Measurements from ENCODE around the gene SIPA1. TPM values are rescaled to one million over a fixed set of nuclear protein-coding genes. Genes with fewer than 3 reads are reported as not detected.

SIPA1 gene
- total RNA-seq, 1 experiment from 2014 or later, result 105 TPM

DNA sequence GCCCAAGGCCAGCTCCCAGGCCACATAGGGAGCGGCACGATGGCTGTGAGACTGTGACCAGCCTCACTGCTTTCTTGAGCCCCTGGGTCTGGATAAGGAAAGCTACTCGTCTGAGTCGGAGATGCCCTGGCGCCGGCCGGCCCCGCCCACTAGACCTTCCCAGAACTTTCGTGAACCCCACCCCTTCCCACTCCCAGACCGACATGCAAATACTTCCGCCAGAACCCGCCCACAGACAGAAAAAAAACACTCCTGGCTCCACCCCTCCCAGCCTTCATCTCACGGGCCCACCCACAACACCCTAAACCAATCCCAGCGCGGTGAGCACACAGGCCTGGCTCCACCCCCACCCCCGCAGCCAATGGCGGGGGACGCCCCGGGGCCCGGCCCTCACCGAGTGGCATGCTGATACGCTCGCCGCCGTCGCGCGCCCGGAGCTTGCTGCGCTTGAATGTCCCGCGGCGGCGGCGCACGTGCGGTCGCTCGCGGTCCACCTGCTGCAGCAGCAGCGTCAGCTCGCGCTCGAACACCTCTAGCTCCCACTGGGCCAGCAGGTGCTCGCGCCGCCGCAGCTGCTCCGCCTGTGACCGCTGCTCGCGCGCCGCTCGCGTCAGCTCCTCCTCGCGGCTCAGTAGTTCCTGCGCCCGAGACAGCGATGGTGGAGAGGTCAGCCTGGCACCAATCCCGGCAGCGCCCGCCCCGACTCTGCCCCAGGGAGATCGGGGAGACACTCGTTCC lies 30.9 kb upstream of the SIPA1 start:
- Histone ChIP-seq H4K20me1 (ENCODE audit: insufficient read depth) (no peaks in the 10 kb centered on the region), H3K27ac (ENCODE audit: low read depth, low read length) (peak overlapping the region; percentile 67), H3K4me2 (ENCODE audit: low read length) (peak overlapping the region; percentile 68), H3K79me2 (ENCODE audit: insufficient read depth, low read length) (peaks cover 23% of the 10 kb centered on the region), H3K4me3 (replicated peaks in 1 of 2; ENCODE audit: low read depth in 1 of 2, low read length in 2 of 2) (peak overlapping the region; percentile 7 to 35; a peak in 3 of 4 replicates), H2AFZ (ENCODE audit: low read depth, low read length, poor library complexity, severe bottlenecking) (no peak overlapping the region), H3K36me3 (ENCODE audit: control insufficient read depth in 1 of 2, insufficient read depth in 2 of 2, low read length in 2 of 2) (peaks cover 14 to 20% of the 10 kb centered on the region in 2 experiments; a peak in 3 of 4 replicates), H3K9me3 (ENCODE audit: control insufficient read depth in 1 of 2, insufficient read depth in 1 of 2, low read depth in 1 of 2, low read length in 2 of 2) (no peaks in the 10 kb centered on the region), H3K4me1 (ENCODE audit: control insufficient read depth in 1 of 2, insufficient read depth in 2 of 2, low read length in 2 of 2) (peaks cover 8 to 44% of the 10 kb centered on the region in 2 experiments; a peak in 3 of 4 replicates), H3K9ac (ENCODE audit: low read length) (peak overlapping the region; percentile 43), H3K9me2 (ENCODE audit: insufficient read depth) (no peaks in the 10 kb centered on the region), H3K27me3 (ENCODE audit: insufficient read depth, low read length) (no peaks in the 10 kb centered on the region)
- intact Hi-C loops (cut with micrococcal nuclease), result no loop called here
- BruUV-seq (replicated peaks), result no TSS peak
- POLR2A ChIA-PET, result interaction anchor here (1.4 to 1.5 kb wide), 2 partner anchors 8 to 31 kb away, joined by 3 to 5 read pairs; partner anchors contain the start of genes PCNX3 and SIPA1
- CTCF ChIA-PET, result interaction anchor here (2.7 kb wide), 1 partner anchor 13 kb away, joined by 13 read pairs; no protein-coding TSS in a partner anchor
- peak; percentile 42; the same call in 1 of the 2 replicates for TF ChIP-seq POLR2AphosphoS5 (IDR thresholded peaks at IDR 0.05; ENCODE audit: low read depth, low read length)
- no peak for TF ChIP-seq ZNF274 (IDR thresholded peaks at IDR 0.05; ENCODE audit: low read depth, low read length)
- TF ChIP-seq CBX3 (IDR thresholded peaks at IDR 0.05; ENCODE audit: low read depth), result no peak
- no peak for TF ChIP-seq ELF1 (IDR thresholded peaks at IDR 0.05; ENCODE audit: borderline replicate concordance, low read depth)
- DNase-seq (ENCODE audit: low read depth, low spot score) (peak; percentile 89), ATAC-seq (peak; percentile 98)
- RAD21 ChIA-PET (ENCODE audit: low non-redundant PET in 1 of 2, low total read pairs in 2 of 2, uncharacterized antibody in 2 of 2, unreplicated experiment in 2 of 2), result interaction anchor here in 1 of 2 experiments (0.5 kb wide), 1 partner anchor 67 kb away, joined by 3 read pairs; no protein-coding TSS in a partner anchor

DNA sequence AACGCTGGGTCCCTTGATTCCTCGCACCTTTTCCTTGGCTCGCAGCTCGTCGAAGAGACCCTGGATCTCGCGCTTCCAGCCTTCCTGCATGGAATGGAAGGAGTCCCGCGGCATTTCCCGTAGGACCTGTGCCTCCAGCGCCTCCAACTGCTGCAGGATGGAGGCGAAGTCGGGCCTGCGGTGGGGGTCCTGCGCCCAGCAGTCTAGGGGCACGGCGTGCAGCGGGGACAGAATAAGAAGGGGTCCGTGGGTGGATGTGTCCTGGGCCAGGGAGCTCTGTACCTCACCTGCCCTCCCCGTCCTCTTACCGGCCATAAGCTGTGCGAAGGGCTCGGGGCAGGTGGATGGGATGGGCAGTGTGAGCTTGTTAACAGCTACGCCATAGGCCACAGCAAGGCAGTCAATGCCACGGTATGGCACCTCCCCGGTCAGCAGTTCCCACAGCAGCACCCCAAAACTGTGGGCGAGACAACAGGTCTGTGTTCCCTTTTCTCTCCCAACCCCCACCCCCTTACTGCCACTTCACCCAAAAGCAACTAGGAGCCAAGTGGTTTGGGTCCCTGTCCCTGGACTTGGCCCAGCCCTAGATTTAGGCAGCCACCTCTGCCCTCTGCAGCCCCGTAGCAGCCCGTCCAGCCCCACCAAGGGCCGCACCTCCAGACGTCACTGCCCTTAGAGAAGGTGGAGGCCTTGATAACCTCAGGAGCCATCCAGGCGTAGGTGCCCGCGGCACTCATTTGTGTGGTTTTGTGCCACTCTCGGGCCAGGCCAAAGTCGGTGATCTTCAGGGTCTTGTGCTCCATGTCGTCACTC lies 30.1 kb upstream of the SIPA1 start:
- Histone ChIP-seq H3K9me2 (ENCODE audit: insufficient read depth) (no peaks in the 10 kb centered on the region), H3K9ac (ENCODE audit: low read length) (peak overlapping the region; percentile 43), H3K27me3 (ENCODE audit: insufficient read depth, low read length) (no peaks in the 10 kb centered on the region), H3K4me3 (replicated peaks in 1 of 2; ENCODE audit: low read depth in 1 of 2, low read length in 2 of 2) (peak overlapping the region; percentile 7 to 35; a peak in 3 of 4 replicates), H2AFZ (ENCODE audit: low read depth, low read length, poor library complexity, severe bottlenecking) (no peak overlapping the region), H3K79me2 (ENCODE audit: insufficient read depth, low read length) (peaks cover 31% of the 10 kb centered on the region), H4K20me1 (ENCODE audit: insufficient read depth) (no peaks in the 10 kb centered on the region), H3K4me2 (ENCODE audit: low read length) (peak overlapping the region; percentile 68), H3K4me1 (ENCODE audit: control insufficient read depth in 1 of 2, insufficient read depth in 2 of 2, low read length in 2 of 2) (peaks cover 9 to 51% of the 10 kb centered on the region in 2 experiments; a peak in 3 of 4 replicates), H3K9me3 (ENCODE audit: control insufficient read depth in 1 of 2, insufficient read depth in 1 of 2, low read depth in 1 of 2, low read length in 2 of 2) (no peaks in the 10 kb centered on the region), H3K27ac (ENCODE audit: low read depth, low read length) (peak overlapping the region; percentile 67), H3K36me3 (ENCODE audit: control insufficient read depth in 1 of 2, insufficient read depth in 2 of 2, low read length in 2 of 2) (peaks cover 14 to 22% of the 10 kb centered on the region in 2 experiments; a peak in 3 of 4 replicates)
- intact Hi-C loops (cut with micrococcal nuclease), result no loop called here
- ATAC-seq (no peak), DNase-seq (ENCODE audit: low read depth, low spot score) (no peak)
- ChIA-PET RAD21 (ENCODE audit: low non-redundant PET in 1 of 2, low total read pairs in 2 of 2, uncharacterized antibody in 2 of 2, unreplicated experiment in 2 of 2) (interaction anchor here in 1 of 2 experiments (0.5 kb wide), 1 partner anchor 67 kb away, joined by 3 read pairs; no protein-coding TSS in a partner anchor), POLR2A (interaction anchor here (1.5 kb wide), 1 partner anchor 30 kb away, joined by 3 read pairs; the partner anchor contains the start of gene SIPA1), CTCF (interaction anchor here (2.7 kb wide), 1 partner anchor 14 kb away, joined by 13 read pairs; no protein-coding TSS in a partner anchor)
- BruUV-seq (replicated peaks), result no TSS peak
- TF ChIP-seq EZH2 (IDR thresholded peaks at IDR 0.05) (no peak), SIN3A (IDR thresholded peaks at IDR 0.05; ENCODE audit: low read depth) (no peak)

All from HCT116 (cell line).